Endothelial cell of umbilical vein (primary cell): ENCODE results near the gene DVL1. TPM values are rescaled to one million over a fixed set of nuclear protein-coding genes. Genes with fewer than 3 reads are reported as not detected.

Experiments
- BruUV-seq: library from RNA; stranded (reverse); fragments of 400-500 nt; replicated peaks from 2 replicates; lab custom pipeline; 2021; lab: Mats Ljungman, UMichigan
- CTCF ChIA-PET: fragments of 300-600, 350-600 bp; sonication (Branson Sonifier 250); formaldehyde crosslinking; loops from one replicate; lab custom pipeline; 2021; ENCODE audit warnings: antibody characterized with exemption, inconsistent platforms; lab: Charles Lee
- POLR2A ChIA-PET: fragments of 300-600, 350-600 bp; sonication (Branson Sonifier 250); formaldehyde crosslinking; loops from one replicate; lab custom pipeline; 2021; ENCODE audit warnings: antibody characterized with exemption, inconsistent platforms; lab: Charles Lee
- DNase-seq: peaks from one replicate; pipeline ENCODE4 v3.0.0-alpha.2; 2011; ENCODE audit warnings: low read depth, low spot score
- FAIRE-seq: peaks from 2 replicates; lab custom pipeline; 2011; peaks lifted over from hg19 to GRCh38; lab: Jason Lieb, UNC
- H2AFZ ChIP-seq: 2 replicates; pipeline ENCODE4 v1.6.0; 2012; ENCODE audit warnings: low read depth, low read length, control low read depth, inconsistent platforms
- H3K27ac ChIP-seq: 2 replicates; pipeline ENCODE4 v1.5.1; 2011; ENCODE audit warnings: low read depth, mild to moderate bottlenecking, control low read depth, low read length, moderate library complexity; ENCODE audit not compliant: insufficient read depth
- H3K27me3 ChIP-seq, 2 experiments: 2 replicates each; pipeline versions ENCODE4 v1.6.0 to v1.6.1; 2011; ENCODE audit warnings: low read length in 2 of 2, mixed read lengths in 1 of 2; ENCODE audit not compliant: control insufficient read depth in 2 of 2, insufficient read depth in 2 of 2
- H3K36me3 ChIP-seq, 2 experiments: 2 replicates in 1 of 2; 3 replicates in 1 of 2; pipeline ENCODE4 v1.5.1; 2011; ENCODE audit warnings: low read length in 2 of 2, mild to moderate bottlenecking in 1 of 2, moderate library complexity in 1 of 2; ENCODE audit not compliant: control insufficient read depth in 2 of 2, insufficient read depth in 2 of 2; ENCODE audit errors: extremely low read depth in 1 of 2
- H3K4me1 ChIP-seq: 3 replicates; pipeline ENCODE4 v1.5.1; 2011; ENCODE audit warnings: mild to moderate bottlenecking, low read length; ENCODE audit not compliant: control insufficient read depth, insufficient read depth; ENCODE audit errors: extremely low read depth
- H3K4me2 ChIP-seq: 2 replicates; pipeline ENCODE4 v1.6.1; 2011; ENCODE audit warnings: low read length, control low read depth, mixed read lengths; ENCODE audit not compliant: insufficient read depth
- H3K4me3 ChIP-seq, 3 experiments: fragments of 200-600 bp in 1 of 3; sonication (generic), shearing (Covaris generic) in 1 of 3; replicated peaks in 1 of 3; 2 replicates each; pipeline ENCODE4 v1.5.1; 2011 to 2016; ENCODE audit warnings: control low read depth in 3 of 3, low read length in 3 of 3, mild to moderate bottlenecking in 2 of 3, inconsistent platforms in 1 of 3, low read depth in 1 of 3, moderate library complexity in 1 of 3; ENCODE audit not compliant: insufficient read depth in 1 of 3
- H3K79me2 ChIP-seq: 2 replicates; pipeline ENCODE4 v1.6.0; 2012; ENCODE audit warnings: low read length, inconsistent platforms; ENCODE audit not compliant: control insufficient read depth, insufficient read depth
- H3K9ac ChIP-seq: replicated peaks from 2 replicates; pipeline ENCODE3; 2011; ENCODE audit warnings: low read length, control low read depth; ENCODE audit not compliant: insufficient read depth; ENCODE audit errors: extremely low read depth
- H3K9me1 ChIP-seq: replicated peaks from 3 replicates; pipeline ENCODE4 v1.6.0; 2011; ENCODE audit warnings: mild to moderate bottlenecking, low read length; ENCODE audit not compliant: control insufficient read depth, insufficient read depth; ENCODE audit errors: extremely low read depth
- H3K9me3 ChIP-seq: replicated peaks from 2 replicates; pipeline ENCODE4 v1.5.1; 2012; ENCODE audit warnings: low read length, inconsistent platforms; ENCODE audit not compliant: control insufficient read depth, insufficient read depth
- H4K20me1 ChIP-seq: replicated peaks from 2 replicates; pipeline ENCODE3; 2011; ENCODE audit warnings: mild to moderate bottlenecking, low read length; ENCODE audit not compliant: control insufficient read depth, insufficient read depth; ENCODE audit errors: extremely low read depth
- CTCF ChIP-seq, 2 donors: IDR thresholded peaks; 1 replicate in 1 of 2; 2 replicates in 1 of 2; pipeline ENCODE4 v1.5.1; 2011; ENCODE audit warnings: low read length in 2 of 2, mild to moderate bottlenecking in 2 of 2, moderate library complexity in 2 of 2, control low read depth in 1 of 2, inconsistent platforms in 1 of 2, low read depth in 1 of 2; ENCODE audit not compliant: insufficient read depth in 1 of 2; ENCODE audit errors: extremely low read depth in 1 of 2
- EZH2 ChIP-seq: IDR thresholded peaks from 2 replicates; pipeline ENCODE4 v1.6.1; 2012; ENCODE audit warnings: borderline replicate concordance, low read depth, mild to moderate bottlenecking, moderate library complexity, low read length, inconsistent platforms; ENCODE audit not compliant: severe bottlenecking
- FOS ChIP-seq: IDR thresholded peaks from 2 replicates; pipeline ENCODE4 v1.6.1; 2011; ENCODE audit warnings: mild to moderate bottlenecking, low read length, moderate library complexity, borderline replicate concordance; ENCODE audit not compliant: insufficient read depth
- GATA2 ChIP-seq: IDR thresholded peaks from 2 replicates; pipeline ENCODE4 v1.7.0; 2011; ENCODE audit warnings: low read depth, mild to moderate bottlenecking, moderate library complexity, mixed read lengths, low read length; ENCODE audit not compliant: insufficient read length, insufficient read depth
- JUN ChIP-seq: IDR thresholded peaks from 2 replicates; pipeline ENCODE4 v1.6.1; 2011; ENCODE audit warnings: borderline replicate concordance, low read depth; ENCODE audit not compliant: insufficient read length, insufficient read depth
- MAX ChIP-seq: IDR thresholded peaks from 2 replicates; pipeline ENCODE4 v1.6.1; 2011; ENCODE audit not compliant: insufficient read depth, insufficient read length
- MYC ChIP-seq: IDR thresholded peaks from one replicate; pipeline ENCODE4 v1.6.1; 2011; ENCODE audit warnings: mild to moderate bottlenecking, low read depth, low read length
- POLR2A ChIP-seq: IDR thresholded peaks from 2 replicates; pipeline ENCODE4 v1.6.1; 2012; ENCODE audit warnings: low read depth, mild to moderate bottlenecking, control low read depth, low read length
- POLR2AphosphoS5 ChIP-seq: IDR thresholded peaks from 2 replicates; pipeline ENCODE4 v1.6.1; 2012; ENCODE audit warnings: low read depth, mild to moderate bottlenecking, control low read depth, low read length, moderate library complexity; ENCODE audit not compliant: insufficient read depth
- dilution Hi-C: fragments of 300-500 bp; cut with MboI; formaldehyde crosslinking; loops from one replicate; pipeline ENCODE4 v1.15.0; 2019; ENCODE audit warnings: low sequenced_read_pairs; ENCODE audit not compliant: extremely low pct_ligation_motif_present
- intact Hi-C: fragments of 100-400 bp; cut with micrococcal nuclease; formaldehyde crosslinking; loops from one replicate; pipeline ENCODE4 v1.10.0; 2022
- polyA plus RNA-seq, 4 experiments: library from polyadenylated mRNA; depleted of rRNA in 3 of 4; stranded (reverse) in 3 of 4; unstranded in 1 of 4; fragments of >200 nt; gene quantifications; 2 replicates each; pipeline versions ENCODE4 v1.2.1 to v1.2.3, GENCODE V29; 2011 to 2012; ENCODE audit warnings: missing spikeins in 1 of 4
- total RNA-seq: library from RNA; stranded (reverse); gene quantifications from 2 replicates; pipeline ENCODE4 v1.2.3, GENCODE V29; 2021

DVL1 gene
- total and polyA plus RNA-seq, 2 donors (not counting 3 experiments of a cell fraction or from before 2014, with no cell fraction given) = 26.8 to 36.5 TPM

GRCh38 chr1:1353389-1354151, 4.4 kb upstream of the DVL1 start:
- H3K4me1 ChIP-seq = no peaks in the 10 kb centered on the region
- intact Hi-C loops (no loop called here), dilution Hi-C loops (no loop called here)
- no TSS peak for BruUV-seq
- H3K9me1 ChIP-seq = no peaks in the 10 kb centered on the region
- peaks cover 3% of the 10 kb centered on the region for H3K79me2 ChIP-seq
- no peak overlapping the region for H3K4me2 ChIP-seq
- POLR2A ChIA-PET = no interaction called here
- no peak overlapping the region for H3K9ac ChIP-seq
- TF ChIP-seq GATA2 = no peak
- TF ChIP-seq FOS = no peak
- no peak for TF ChIP-seq MYC
- no peak for TF ChIP-seq MAX
- TF ChIP-seq EZH2 = no peak
- TF ChIP-seq CTCF (IDR thresholded peaks at IDR 0.05; ENCODE audit: extremely low read depth in 1 of 2, insufficient read depth in 1 of 2, low read depth in 1 of 2, low read length in 2 of 2) = no peak
- no peak for TF ChIP-seq POLR2A
- TF ChIP-seq POLR2AphosphoS5 = no peak
- TF ChIP-seq JUN = no peak
- DNase-seq = no peak
- H2AFZ ChIP-seq = no peak overlapping the region
- peaks cover 11 to 23% of the 10 kb centered on the region in 2 experiments for H3K27me3 ChIP-seq
- no peaks in the 10 kb centered on the region for H3K9me3 ChIP-seq
- no peaks in the 10 kb centered on the region for H4K20me1 ChIP-seq
- FAIRE-seq = no peak
- H3K36me3 ChIP-seq = no peaks in the 10 kb centered on the region
- no peak overlapping the region for H3K27ac ChIP-seq
- CTCF ChIA-PET = interaction anchor here (1.1 kb wide), 1 partner anchor 18 kb away, joined by 3 read pairs; no protein-coding TSS in a partner anchor
- no peak overlapping the region for H3K4me3 ChIP-seq
